ENCODE measurements around the gene IP6K1.

The IP6K1 gene

GRCh38 chr3:49722896-49723295 lies 63.4 kb downstream of the IP6K1 start:
- no peak for DNase-seq

- peak; percentile 20 for DNase-seq
Measured at GRCh38 chr3:49721896-49722781, 64.2 kb downstream of the IP6K1 start.

- peak; percentile 13 for DNase-seq
Measured at GRCh38 chr3:49721596-49721895, 64.8 kb downstream of the IP6K1 start.

- peak; percentile 19 for DNase-seq
Measured at GRCh38 chr3:49720855-49721595, 65.3 kb downstream of the IP6K1 start.

GRCh38 chr3:49719214-49719884 lies 67.0 kb downstream of the IP6K1 start, which contains the start of gene AMIGO3:
AMIGO3 (minus strand) TSS chr3:49719684; CDS start chr3:49719465, 219 bp downstream.
- DNase-seq = peak; percentile 94

GRCh38 chr3:49718858-49719213 lies 67.5 kb downstream of the IP6K1 start:
- DNase-seq = no peak

GRCh38 chr3:49717959-49718857 lies 68.1 kb downstream of the IP6K1 start:
- DNase-seq = peak; percentile 12

- peak; percentile 13 for DNase-seq
Measured at GRCh38 chr3:49717211-49717958, 69.0 kb downstream of the IP6K1 start.

GRCh38 chr3:49716691-49717210 lies 69.6 kb downstream of the IP6K1 start:
- DNase-seq = peak; percentile 8

- peak; percentile 12 for DNase-seq
Measured at GRCh38 chr3:49716169-49716568, 70.2 kb downstream of the IP6K1 start.

- DNase-seq = no peak
Measured at GRCh38 chr3:49715611-49716121, 70.7 kb downstream of the IP6K1 start.

- no peak for DNase-seq
Measured at GRCh38 chr3:49714728-49715550, 71.4 kb downstream of the IP6K1 start.

GRCh38 chr3:49713336-49714105 lies 72.8 kb downstream of the IP6K1 start:
- no peak for DNase-seq

- no peak for DNase-seq
Measured at GRCh38 chr3:49712631-49713317, 73.6 kb downstream of the IP6K1 start.

GRCh38 chr3:49712166-49712565 lies 74.2 kb downstream of the IP6K1 start:
- DNase-seq = no peak

- DNase-seq = no peak
Measured at GRCh38 chr3:49711489-49711888, 74.9 kb downstream of the IP6K1 start.

GRCh38 chr3:49709852-49710251 lies 76.5 kb downstream of the IP6K1 start:
- DNase-seq = no peak

GRCh38 chr3:49707113-49707480 lies 79.2 kb downstream of the IP6K1 start:
- no peak for DNase-seq

Measured in activated T-cell treated with anti-CD3 and anti-CD28 coated beads, Interleukin-2, amount 50 U/mL, for 1 hour (primary cell).